Left ventricle myocardium inferior (tissue), 1 donor: ENCODE measurements around the gene MFAP4. TPM values are rescaled to one million over a fixed set of nuclear protein-coding genes. Genes with fewer than 3 reads are reported as not detected.

Experiments used
- DNase-seq: peaks from one replicate; pipeline ENCODE4 v3.0.0-alpha.2; 2020
- H3K27ac ChIP-seq: fragments of 200-600 bp; replicated peaks from 2 replicates; pipeline ENCODE4 v1.8.0; 2021
- H3K27me3 ChIP-seq: fragments of 200-600 bp; 2 replicates; pipeline ENCODE4 v1.8.0; 2021; ENCODE audit warnings: low read depth
- H3K36me3 ChIP-seq: fragments of 200-600 bp; 2 replicates; pipeline ENCODE4 v1.8.0; 2021
- H3K4me1 ChIP-seq: fragments of 200-600 bp; 2 replicates; pipeline ENCODE4 v1.8.0; 2021
- H3K4me3 ChIP-seq: fragments of 200-600 bp; 2 replicates; pipeline ENCODE4 v1.8.0; 2021; ENCODE audit warnings: mild to moderate bottlenecking, moderate library complexity
- H3K9me3 ChIP-seq: fragments of 200-600 bp; replicated peaks from 2 replicates; pipeline ENCODE4 v1.8.0; 2021
- intact Hi-C: fragments of 100-400 bp; cut with micrococcal nuclease; formaldehyde crosslinking; loops from one replicate; pipeline ENCODE4 v1.11.0; 2022
- microRNA-seq: library from miRNA; unstranded; fragments of <30 nt; microRNA quantifications from one replicate; pipeline ENCODE4 v1.2.0, GENCODE V29; 2020
- total RNA-seq: library from RNA; stranded (reverse); fragmentation: NEBNext Ultra II Directional; extraction: Animal tissue kit (Norgen Biotek cat#: 25700); gene quantifications from one replicate; pipeline ENCODE4 v1.2.1, GENCODE V29; 2021
- TF ChIP-seq, protein P1 (sequence below): fragments of 200-600 bp; IDR thresholded peaks from 2 replicates; pipeline ENCODE4 v1.8.0; 2021; ENCODE audit warnings: antibody characterized with exemption, mild to moderate bottlenecking, borderline replicate concordance
- donor health status: DM: no; HTN: yes; CAD: no; lungs with severe emphysema.

Gene MFAP4
- total RNA-seq, 1 donor from 2014 or later, result 65.6 TPM

DNA sequence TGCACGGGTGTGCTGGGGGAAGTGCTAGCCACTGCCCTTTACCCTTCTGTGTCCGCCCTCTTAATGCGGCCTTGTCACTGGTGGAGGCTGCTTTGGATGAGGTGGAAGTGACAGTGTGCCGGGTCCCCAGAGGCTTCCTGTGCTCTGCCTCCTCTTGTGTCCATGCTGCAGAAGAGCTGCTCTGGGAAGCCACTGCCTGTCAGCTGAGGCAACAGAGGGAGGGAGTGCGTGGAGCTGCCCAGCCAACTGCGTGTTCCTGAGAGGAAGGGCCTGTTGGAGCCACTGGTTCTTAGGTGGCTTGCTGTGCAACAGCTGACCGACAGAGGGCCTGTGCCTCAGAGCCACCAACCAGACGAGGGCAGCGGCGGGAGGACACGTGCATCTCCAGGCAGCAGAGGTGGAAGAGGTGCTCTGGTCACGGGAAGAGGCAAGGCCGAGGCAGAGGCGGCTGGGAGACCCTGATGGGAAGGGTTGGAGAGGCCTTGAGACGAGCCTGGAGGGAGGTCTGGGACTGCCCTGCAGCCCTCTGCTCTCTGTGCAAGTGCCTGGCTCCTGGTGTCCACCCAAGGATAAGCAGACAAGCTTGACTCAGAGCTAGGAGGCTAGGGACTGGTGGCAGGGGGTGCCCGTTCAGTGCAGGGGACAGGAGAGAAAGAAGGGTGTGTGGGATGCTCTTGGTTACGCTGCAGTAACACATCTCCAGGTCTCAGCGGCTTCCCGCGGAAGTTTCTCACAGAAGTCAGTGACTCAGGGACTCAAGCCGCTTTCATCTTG, 49.9 kb downstream of the MFAP4 start:
- Histone ChIP-seq H3K27ac (peak overlapping the region; percentile 58), H3K36me3 (peaks cover 28% of the 10 kb centered on the region), H3K4me3 (no peak overlapping the region), H3K4me1 (peaks cover 38% of the 10 kb centered on the region), H3K9me3 (no peaks in the 10 kb centered on the region), H3K27me3 (no peaks in the 10 kb centered on the region)
- TF ChIP-seq, protein P1, sequence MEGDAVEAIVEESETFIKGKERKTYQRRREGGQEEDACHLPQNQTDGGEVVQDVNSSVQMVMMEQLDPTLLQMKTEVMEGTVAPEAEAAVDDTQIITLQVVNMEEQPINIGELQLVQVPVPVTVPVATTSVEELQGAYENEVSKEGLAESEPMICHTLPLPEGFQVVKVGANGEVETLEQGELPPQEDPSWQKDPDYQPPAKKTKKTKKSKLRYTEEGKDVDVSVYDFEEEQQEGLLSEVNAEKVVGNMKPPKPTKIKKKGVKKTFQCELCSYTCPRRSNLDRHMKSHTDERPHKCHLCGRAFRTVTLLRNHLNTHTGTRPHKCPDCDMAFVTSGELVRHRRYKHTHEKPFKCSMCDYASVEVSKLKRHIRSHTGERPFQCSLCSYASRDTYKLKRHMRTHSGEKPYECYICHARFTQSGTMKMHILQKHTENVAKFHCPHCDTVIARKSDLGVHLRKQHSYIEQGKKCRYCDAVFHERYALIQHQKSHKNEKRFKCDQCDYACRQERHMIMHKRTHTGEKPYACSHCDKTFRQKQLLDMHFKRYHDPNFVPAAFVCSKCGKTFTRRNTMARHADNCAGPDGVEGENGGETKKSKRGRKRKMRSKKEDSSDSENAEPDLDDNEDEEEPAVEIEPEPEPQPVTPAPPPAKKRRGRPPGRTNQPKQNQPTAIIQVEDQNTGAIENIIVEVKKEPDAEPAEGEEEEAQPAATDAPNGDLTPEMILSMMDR, result peak; percentile 21
- intact Hi-C loops, result no loop called here
- peak; percentile 36 for DNase-seq

DNA sequence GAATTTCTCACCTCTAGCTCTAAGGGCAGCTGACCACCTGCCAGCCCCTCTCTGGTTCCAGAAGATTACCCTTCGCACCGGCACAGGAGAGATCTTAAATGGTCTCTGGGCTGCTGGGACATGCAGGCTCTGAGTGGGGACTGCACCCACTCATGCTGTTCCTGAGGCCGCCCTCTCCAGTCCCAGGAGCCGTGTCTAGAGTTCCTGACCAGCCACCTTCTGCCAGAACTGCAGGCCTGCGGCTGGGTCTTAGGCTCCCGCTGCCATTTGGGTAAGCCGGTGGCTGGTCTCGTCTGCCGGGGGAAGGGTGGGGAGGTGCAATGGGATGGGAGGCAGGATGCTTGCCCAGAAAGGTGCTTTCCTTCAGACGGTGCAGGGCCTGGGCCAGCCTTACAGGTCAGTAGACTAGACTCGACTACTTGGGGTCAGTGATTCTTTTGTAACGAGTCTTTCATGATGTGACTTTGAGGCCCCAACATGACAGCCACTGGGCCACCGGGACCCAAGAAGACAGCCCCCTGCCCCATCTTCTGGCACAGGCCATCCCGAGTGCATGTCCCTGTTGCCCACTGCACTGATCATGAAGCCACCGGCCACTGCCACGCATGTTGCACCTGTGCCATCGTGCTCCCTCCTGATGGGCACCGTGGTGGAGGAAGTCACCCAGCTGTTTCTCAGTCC, 50.9 kb downstream of the MFAP4 start:
- Histone ChIP-seq H3K36me3 (peaks cover 34% of the 10 kb centered on the region), H3K4me3 (no peak overlapping the region), H3K27me3 (no peaks in the 10 kb centered on the region), H3K27ac (peak overlapping the region; percentile 58), H3K4me1 (peaks cover 38% of the 10 kb centered on the region), H3K9me3 (no peaks in the 10 kb centered on the region)
- TF ChIP-seq, protein P1, result no peak
- intact Hi-C loops, result no loop called here
- no peak for DNase-seq

DNA sequence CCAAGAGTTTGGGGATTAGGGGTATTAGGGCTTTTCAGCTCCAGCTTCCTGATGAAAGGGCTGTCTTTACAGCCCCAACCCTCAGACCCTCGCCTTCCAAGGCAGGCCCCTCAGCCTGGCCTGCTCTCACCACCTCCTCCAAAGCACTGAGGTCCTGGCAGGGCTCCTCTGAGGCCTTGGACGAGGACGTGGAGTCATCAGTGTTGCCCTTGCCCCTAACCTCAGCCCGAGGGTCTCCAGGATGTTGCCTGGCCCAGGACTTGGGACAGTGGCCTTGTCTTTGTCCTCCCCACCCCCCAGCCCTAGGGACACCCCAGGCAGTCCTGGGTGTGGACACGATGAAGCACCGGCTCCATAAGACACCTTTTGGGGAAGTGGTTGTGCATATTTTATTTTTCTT, 52.7 kb downstream of the MFAP4 start:
- no peak overlapping the region for H3K27ac ChIP-seq
- H3K36me3 ChIP-seq, result peaks cover 46% of the 10 kb centered on the region
- H3K27me3 ChIP-seq, result no peaks in the 10 kb centered on the region
- no peak overlapping the region for H3K4me3 ChIP-seq
- TF ChIP-seq, protein P1, result no peak
- no peak for DNase-seq
- intact Hi-C loops, result no loop called here
- peaks cover 38% of the 10 kb centered on the region for H3K4me1 ChIP-seq
- no peaks in the 10 kb centered on the region for H3K9me3 ChIP-seq

DNA sequence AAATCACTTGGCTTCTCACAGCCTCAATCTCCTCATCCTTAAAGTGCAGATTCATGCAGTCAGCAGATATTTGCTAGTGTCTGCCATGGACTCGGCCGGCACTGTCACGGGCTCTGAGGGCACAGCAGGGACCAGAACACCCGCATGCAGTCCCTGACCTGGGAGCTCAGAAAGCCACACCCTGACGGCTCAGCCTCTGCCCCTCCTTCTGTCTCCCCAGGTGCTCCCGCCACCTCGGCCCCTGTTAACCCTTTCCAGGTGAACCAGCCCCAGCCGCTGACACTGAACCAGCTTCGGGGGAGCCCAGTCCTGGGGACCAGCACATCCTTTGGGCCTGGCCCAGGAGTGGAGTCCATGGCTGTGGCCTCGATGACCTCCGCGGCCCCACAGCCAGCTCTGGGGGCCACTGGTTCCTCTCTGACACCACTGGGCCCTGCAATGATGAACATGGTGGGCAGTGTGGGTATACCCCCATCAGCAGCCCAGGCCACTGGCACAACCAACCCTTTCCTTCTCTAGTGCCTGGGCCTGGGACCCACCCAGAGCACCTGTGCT, 53.2 kb downstream of the MFAP4 start:
- peaks cover 37% of the 10 kb centered on the region for H3K4me1 ChIP-seq
- intact Hi-C loops, result no loop called here
- H3K4me3 ChIP-seq, result no peak overlapping the region
- no peaks in the 10 kb centered on the region for H3K9me3 ChIP-seq
- no peak for DNase-seq
- no peaks in the 10 kb centered on the region for H3K27me3 ChIP-seq
- H3K36me3 ChIP-seq, result peaks cover 51% of the 10 kb centered on the region
- TF ChIP-seq, protein P1, result no peak
- H3K27ac ChIP-seq, result no peak overlapping the region

Small RNA genes within 50 kb of the gene (microRNA-seq; reads per million reads assigned to microRNA genes)
- 83.3 reads per million, percentile 54 among the genes with 10 or more reads in this experiment for gene MIR1180

Other genes with a start within 250 kb of the MFAP4 start
- gene EPN2, start 149.8 kb downstream of the MFAP4 start, total RNA-seq, result 71.7 TPM
- 8.8 TPM for gene B9D1, start 24.5 kb downstream of the MFAP4 start, total RNA-seq
- 11.4 TPM for gene MAPK7, start 8.7 kb downstream of the MFAP4 start, total RNA-seq
- 1.6 TPM for gene RNF112, start 24.0 kb upstream of the MFAP4 start, total RNA-seq
- 12.9 TPM for gene SLC47A1, start 146.7 kb upstream of the MFAP4 start, total RNA-seq